IPS-18c (cell line): ENCODE measurements around the gene TEDDM1.

ENCODE experiments used
- H3K4me3 ChIP-seq: 2 replicates; pipeline ENCODE4 v1.7.0; 2013; ENCODE audit warnings: low read depth, mild to moderate bottlenecking, low read length, moderate library complexity; ENCODE audit not compliant: insufficient read depth
- H3K9me3 ChIP-seq: one replicate; pipeline ENCODE4 v1.6.1; 2013; ENCODE audit warnings: mild to moderate bottlenecking, low read length, moderate library complexity; ENCODE audit not compliant: control insufficient read depth, insufficient read depth

The TEDDM1 gene

GRCh38 chr1:182359645-182360044 lies 40.8 kb downstream of the TEDDM1 start:
- Histone ChIP-seq H3K4me3 (no peak overlapping the region), H3K9me3 (no peaks in the 10 kb centered on the region)

GRCh38 chr1:182357913-182358312 lies 42.6 kb downstream of the TEDDM1 start:
- H3K4me3 ChIP-seq = no peak overlapping the region
- H3K9me3 ChIP-seq = no peaks in the 10 kb centered on the region

- no peaks in the 10 kb centered on the region for H3K9me3 ChIP-seq
Observed at GRCh38 chr1:182357171-182357570, 43.3 kb downstream of the TEDDM1 start.

GRCh38 chr1:182355723-182356098 lies 44.8 kb downstream of the TEDDM1 start:
- no peak overlapping the region for H3K4me3 ChIP-seq
- H3K9me3 ChIP-seq = no peaks in the 10 kb centered on the region

More at GRCh38 chr1:182357171-182357570, 43.3 kb downstream of the TEDDM1 start:
- H3K4me3 ChIP-seq = no peak overlapping the region

DNA sequence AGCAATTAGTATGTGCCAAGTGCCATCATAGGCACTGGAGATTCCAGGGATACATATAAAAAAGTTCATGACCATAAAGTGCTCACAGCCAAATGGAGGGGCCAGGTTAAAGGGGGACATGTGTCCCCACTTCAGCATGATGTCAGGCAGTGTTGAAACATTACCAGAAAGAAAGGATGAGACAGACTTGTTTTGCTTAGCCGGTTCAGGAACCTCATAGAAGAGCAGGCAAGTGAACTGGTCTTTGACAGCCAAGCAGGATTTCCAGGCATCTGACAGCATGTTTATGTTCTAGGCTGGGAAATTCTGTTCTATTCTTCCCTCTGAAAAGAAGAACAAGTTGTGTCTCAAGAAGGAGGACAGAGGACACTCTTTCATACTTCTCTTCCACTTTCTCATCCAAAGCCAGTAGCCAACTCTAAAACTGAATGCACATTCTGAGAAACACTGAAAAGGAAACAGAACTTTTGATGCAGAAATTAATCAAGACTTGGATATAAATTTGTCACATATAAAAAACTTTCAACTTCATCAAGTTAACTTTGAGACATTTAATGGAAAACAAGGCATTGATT lies 48.6 kb downstream of the TEDDM1 start:
- Histone ChIP-seq H3K4me3 (no peak overlapping the region), H3K9me3 (no peaks in the 10 kb centered on the region)

- Histone ChIP-seq H3K9me3 (no peaks in the 10 kb centered on the region), H3K4me3 (no peak overlapping the region)
Observed at GRCh38 chr1:182350839-182351238, 49.6 kb downstream of the TEDDM1 start.

DNA sequence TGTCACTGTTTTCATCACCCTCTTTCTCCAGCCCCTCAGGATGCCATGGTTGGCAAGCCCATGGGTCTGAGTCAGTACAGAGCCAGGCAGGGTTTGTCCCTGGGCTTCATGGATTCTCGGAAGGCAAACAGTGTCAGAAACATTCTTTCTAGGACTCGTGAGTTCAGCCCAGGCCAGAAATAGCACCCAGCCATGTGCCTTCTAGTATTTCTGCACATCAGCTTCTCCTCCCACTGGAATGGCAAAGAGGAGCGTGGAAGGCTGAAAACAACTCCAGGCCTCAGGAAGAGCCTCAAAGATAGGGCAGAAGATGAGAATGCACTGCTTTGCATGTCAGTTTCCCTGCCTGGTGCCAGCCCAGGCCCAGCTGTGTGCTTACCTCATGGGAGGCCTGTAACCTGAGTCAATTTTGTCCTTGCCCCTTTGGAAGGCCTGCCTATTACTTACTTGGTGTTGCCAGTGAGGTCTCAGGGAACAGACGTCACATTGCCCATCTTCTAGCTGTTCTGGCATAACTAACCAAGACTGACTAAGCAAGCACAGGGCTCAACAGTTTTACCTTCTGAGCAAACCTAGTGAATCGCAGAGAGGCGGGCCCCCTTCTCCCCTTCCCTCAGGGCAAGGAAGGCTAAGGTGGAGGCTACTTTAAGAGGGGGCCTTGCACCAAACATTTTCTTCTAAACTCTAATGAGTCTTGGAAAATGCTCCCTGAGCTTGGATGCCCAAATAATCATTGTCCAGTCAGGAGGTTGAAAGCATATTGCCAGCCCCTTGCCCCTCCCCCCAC lies 51.3 kb downstream of the TEDDM1 start:
- H3K4me3 ChIP-seq = no peak overlapping the region

More for the DNA sequence above, 51.3 kb downstream of the TEDDM1 start:
- no peaks in the 10 kb centered on the region for H3K9me3 ChIP-seq
